BE2C (cell line): ENCODE data around the gene CHST7.

Experiments
- DNase-seq: peaks from one replicate; pipeline ENCODE4 v3.0.0-alpha.2; 2020
- H3K27me3 ChIP-seq: fragments of 250-450 bp; sonication (Bioruptor Pico); 2 replicates; pipeline ENCODE4 v1.5.1; 2020; ENCODE audit warnings: mild to moderate bottlenecking
- H3K36me3 ChIP-seq: fragments of 250-450 bp; sonication (Bioruptor Pico); 2 replicates; pipeline ENCODE4 v1.5.1; 2020; ENCODE audit warnings: mild to moderate bottlenecking
- H3K4me1 ChIP-seq: fragments of 250-450 bp; sonication (Bioruptor Pico); 2 replicates; pipeline ENCODE4 v1.5.1; 2020
- H3K4me3 ChIP-seq: 2 replicates; pipeline ENCODE4 v1.5.1; 2011; ENCODE audit warnings: low read depth, low read length
- H3K9me3 ChIP-seq: fragments of 250-450 bp; sonication (Bioruptor Pico); 2 replicates; pipeline ENCODE4 v1.5.1; 2020
- TF ChIP-seq, protein P1 (sequence below): IDR thresholded peaks from 2 replicates; pipeline ENCODE4 v1.5.1; 2012; ENCODE audit warnings: mild to moderate bottlenecking, low read depth, low read length

CHST7 gene

DNA sequence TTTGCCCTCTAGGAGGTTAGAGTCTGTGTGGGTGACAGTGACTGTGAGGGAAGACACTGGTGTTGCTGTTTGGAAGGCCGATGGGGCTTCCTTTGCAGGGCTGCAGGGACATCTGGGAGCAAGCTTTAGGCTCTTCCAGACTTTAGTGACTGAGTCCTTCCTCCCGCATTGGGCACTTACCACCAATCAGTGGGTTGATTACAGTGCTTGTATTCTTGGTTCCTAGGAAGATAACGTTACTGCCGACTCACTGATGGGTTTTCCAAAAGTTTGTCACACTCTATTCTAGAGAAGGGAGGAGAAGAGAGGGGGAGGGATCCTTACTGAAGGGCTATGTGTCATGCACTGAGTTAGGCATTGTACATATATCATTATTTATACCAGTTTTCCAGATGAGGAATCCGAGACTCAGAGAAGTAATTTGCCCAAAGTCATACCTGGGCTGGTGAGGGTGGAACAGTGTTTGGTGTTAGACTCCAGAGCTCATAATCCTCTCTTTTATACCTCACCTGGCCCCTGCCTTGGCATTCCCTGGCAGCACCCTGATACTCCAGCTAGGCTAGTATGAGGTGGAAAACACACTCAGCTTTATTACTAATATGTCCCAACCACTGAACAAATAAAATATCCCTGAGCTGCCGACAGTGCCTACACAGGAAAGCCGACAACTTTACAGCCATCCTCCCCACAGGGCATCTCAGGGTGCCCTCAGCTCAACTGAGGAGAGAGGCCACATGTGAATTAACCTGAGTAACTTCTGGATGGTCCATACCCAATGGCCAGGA, 3.8 kb downstream of the CHST7 start:
- Histone ChIP-seq H3K4me1 (no peaks in the 10 kb centered on the region), H3K36me3 (no peaks in the 10 kb centered on the region), H3K9me3 (no peaks in the 10 kb centered on the region), H3K4me3 (no peak overlapping the region), H3K27me3 (peaks cover 24% of the 10 kb centered on the region)
- DNase-seq: no peak
- TF ChIP-seq, protein P1, sequence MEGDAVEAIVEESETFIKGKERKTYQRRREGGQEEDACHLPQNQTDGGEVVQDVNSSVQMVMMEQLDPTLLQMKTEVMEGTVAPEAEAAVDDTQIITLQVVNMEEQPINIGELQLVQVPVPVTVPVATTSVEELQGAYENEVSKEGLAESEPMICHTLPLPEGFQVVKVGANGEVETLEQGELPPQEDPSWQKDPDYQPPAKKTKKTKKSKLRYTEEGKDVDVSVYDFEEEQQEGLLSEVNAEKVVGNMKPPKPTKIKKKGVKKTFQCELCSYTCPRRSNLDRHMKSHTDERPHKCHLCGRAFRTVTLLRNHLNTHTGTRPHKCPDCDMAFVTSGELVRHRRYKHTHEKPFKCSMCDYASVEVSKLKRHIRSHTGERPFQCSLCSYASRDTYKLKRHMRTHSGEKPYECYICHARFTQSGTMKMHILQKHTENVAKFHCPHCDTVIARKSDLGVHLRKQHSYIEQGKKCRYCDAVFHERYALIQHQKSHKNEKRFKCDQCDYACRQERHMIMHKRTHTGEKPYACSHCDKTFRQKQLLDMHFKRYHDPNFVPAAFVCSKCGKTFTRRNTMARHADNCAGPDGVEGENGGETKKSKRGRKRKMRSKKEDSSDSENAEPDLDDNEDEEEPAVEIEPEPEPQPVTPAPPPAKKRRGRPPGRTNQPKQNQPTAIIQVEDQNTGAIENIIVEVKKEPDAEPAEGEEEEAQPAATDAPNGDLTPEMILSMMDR: no peak

DNA sequence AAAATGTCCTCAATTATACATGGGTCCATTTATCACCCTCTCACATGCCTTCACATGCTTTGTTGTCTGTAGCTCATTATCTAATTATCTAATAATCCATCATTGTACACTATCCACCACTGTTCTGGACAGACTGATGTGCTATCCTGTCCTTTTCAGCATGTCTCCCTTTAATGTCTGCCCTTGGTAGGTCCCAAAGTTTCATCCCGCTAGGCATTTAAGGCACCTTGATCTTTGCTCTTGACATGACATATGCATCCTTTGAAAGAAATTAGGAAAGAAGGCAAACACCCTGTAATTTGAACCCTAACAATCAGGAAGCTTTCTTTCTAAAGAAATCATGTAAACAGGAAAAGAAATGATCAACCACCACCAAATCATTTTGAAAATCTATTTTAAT, 5.7 kb downstream of the CHST7 start:
- TF ChIP-seq, protein P1: no peak
- no peak for DNase-seq
- no peak overlapping the region for H3K4me3 ChIP-seq
- H3K36me3 ChIP-seq: no peaks in the 10 kb centered on the region
- peaks cover 19% of the 10 kb centered on the region for H3K27me3 ChIP-seq
- H3K4me1 ChIP-seq: no peaks in the 10 kb centered on the region
- H3K9me3 ChIP-seq: no peaks in the 10 kb centered on the region

DNA sequence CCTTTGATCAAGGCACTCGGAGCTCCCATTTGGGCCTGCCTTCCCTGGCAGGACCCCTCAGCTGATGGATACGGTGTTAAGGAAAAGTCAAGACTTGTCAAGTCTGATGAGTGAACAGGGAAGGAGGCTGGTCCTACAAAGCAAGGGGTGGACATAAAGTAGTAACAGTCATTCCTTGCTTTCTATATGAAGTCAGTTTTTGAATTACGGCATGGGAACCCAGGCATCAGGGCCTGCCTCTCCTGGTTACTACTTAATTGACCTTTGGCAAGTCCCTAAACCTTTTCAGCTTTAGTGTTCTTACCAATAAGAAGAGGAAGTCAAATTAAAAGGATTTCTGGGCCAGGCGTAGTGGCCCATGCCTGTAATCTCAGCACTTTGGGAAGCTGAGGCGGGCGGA, 7.0 kb downstream of the CHST7 start:
- no peaks in the 10 kb centered on the region for H3K9me3 ChIP-seq
- no peak overlapping the region for H3K4me3 ChIP-seq
- TF ChIP-seq, protein P1: no peak
- H3K27me3 ChIP-seq: peaks cover 6% of the 10 kb centered on the region
- H3K36me3 ChIP-seq: no peaks in the 10 kb centered on the region
- no peaks in the 10 kb centered on the region for H3K4me1 ChIP-seq
- DNase-seq: no peak

DNA sequence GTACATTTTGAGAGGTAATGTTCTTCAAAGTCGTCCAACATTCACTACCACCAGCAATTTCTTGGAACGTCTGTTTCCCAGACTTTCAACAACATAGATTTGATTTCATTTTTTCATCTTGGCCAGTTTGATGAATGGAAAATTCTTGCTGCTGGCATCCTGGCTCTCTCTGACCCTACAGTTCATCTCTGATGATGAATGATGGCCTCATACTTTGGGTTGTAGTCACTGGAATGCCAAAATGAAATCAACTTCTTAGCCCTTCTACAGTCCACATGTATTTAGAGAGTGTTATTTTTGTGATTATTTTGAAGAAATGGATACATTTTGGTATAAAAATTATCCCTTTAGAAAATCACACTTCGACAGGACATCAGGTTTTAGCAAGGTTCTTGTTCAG, 8.8 kb downstream of the CHST7 start:
- no peaks in the 10 kb centered on the region for H3K36me3 ChIP-seq
- no peaks in the 10 kb centered on the region for H3K4me1 ChIP-seq
- H3K4me3 ChIP-seq: no peak overlapping the region
- TF ChIP-seq, protein P1: no peak
- no peak for DNase-seq
- H3K9me3 ChIP-seq: no peaks in the 10 kb centered on the region
- H3K27me3 ChIP-seq: no peaks in the 10 kb centered on the region

DNA sequence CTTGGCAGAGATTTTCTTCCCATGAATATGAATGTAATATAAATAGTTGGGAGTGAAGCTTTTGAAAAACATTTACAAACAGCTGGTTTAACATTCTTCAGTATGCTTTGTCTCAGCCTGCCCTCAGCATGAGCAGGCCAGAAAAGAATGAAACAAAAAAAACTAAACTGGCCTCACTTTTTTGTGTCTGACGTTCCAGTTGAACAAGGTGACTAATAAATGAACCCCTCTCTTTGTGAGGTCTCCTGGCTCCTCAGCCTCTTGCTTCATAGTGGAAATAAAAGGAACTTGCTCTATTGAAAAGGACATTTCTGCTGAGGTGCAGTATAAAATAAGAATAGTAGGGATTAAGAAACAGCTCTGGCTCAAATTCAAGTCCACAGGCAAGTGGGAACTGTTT, 9.4 kb downstream of the CHST7 start:
- H3K9me3 ChIP-seq: no peaks in the 10 kb centered on the region
- H3K4me3 ChIP-seq: no peak overlapping the region
- no peaks in the 10 kb centered on the region for H3K4me1 ChIP-seq
- H3K36me3 ChIP-seq: no peaks in the 10 kb centered on the region
- DNase-seq: no peak
- TF ChIP-seq, protein P1: no peak
- no peaks in the 10 kb centered on the region for H3K27me3 ChIP-seq

DNA sequence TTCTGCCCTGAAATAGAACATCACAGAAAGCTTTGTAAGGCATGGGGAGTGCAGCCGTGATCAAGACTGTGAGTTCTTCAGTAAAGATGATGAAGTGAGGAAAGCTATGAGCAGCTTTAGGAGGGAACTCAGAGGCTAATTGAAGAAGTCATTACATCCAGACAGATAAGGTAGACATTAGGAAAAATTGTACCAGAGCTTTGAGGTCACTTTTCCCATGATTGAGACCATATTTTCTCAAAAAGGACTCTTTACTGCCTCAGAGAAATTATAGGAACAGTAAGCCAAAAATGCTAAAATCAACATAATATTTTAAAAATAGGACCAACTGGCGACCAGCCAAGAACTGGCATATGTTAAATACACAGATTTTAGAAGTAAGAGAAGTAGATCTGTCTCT, 11.2 kb downstream of the CHST7 start:
- H3K4me1 ChIP-seq: no peaks in the 10 kb centered on the region
- TF ChIP-seq, protein P1: no peak

More for the DNA sequence above, 11.2 kb downstream of the CHST7 start:
- H3K27me3 ChIP-seq: no peaks in the 10 kb centered on the region
- no peaks in the 10 kb centered on the region for H3K36me3 ChIP-seq
- H3K9me3 ChIP-seq: no peaks in the 10 kb centered on the region
- no peak for DNase-seq
- H3K4me3 ChIP-seq: no peak overlapping the region
